ENCODE results near the gene PCGF6.
"Not testable (repeated sequence)": the region's sequence is repeated elsewhere in the genome, so short reads cannot be mapped to it uniquely, and the experiment has no call there.

The PCGF6 gene

GRCh38 chr10:103350517-103351260 is at the start of gene PCGF6:
PCGF6 (minus strand) TSS chr10:103351140; CDS start chr10:103351066, 74 bp downstream.
- DNase-seq, result peak; percentile 69

- no peak for DNase-seq
Observed at GRCh38 chr10:103397191-103397825, 46.4 kb upstream of the PCGF6 start.

- DNase-seq, result no peak
Observed at GRCh38 chr10:103396789-103397087, 45.8 kb upstream of the PCGF6 start.

DNA sequence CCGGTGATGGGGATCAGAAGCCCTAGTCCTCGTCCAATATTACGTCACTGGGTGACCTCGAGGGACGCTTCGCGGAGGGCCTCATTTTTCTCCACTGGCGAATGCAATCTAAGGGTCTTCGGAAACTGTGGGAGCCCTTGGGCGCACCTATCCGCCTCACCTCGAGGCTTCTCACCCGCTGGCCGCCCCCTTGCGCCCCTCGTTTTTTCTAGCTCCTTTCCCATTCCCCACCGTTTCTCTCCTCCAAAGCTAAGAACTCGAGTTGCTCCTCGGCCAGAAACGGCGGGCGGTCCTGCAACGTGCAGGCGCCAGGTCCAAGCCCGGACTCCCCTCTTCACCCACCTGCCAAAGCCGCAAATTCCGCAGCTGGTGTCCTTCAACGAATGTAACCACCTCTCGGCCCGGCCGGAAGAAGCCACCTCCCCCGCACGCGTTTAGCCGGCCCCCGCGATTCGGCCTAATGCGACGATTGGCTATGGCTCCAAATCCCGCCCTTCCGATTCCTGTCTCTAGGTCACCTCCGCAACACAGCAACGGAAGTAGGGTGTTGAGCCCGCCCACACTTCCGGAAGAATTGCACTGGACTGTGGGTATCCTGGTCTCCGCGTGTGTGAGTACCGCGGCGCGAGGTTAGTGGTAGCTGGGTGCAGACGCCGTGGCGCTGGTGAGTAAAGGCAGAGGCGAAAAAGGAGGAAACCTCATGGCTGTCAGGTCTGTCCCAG is 45.3 kb upstream of the PCGF6 start, which contains the start of the genes ATP5MK and PDCD11:
Gene ATP5MK, minus strand, starts transcription at position 409 of the 722 bp plus-strand sequence. CDS start 4,018 bp downstream, outside the sequence.
Gene PDCD11, plus strand, starts transcription at position 560 of the 722 bp plus-strand sequence. CDS start 1,801 bp downstream, outside the sequence.
- peak; percentile 89 for DNase-seq

- no peak for DNase-seq
Observed at GRCh38 chr10:103395754-103396066, 44.8 kb upstream of the PCGF6 start.

DNA sequence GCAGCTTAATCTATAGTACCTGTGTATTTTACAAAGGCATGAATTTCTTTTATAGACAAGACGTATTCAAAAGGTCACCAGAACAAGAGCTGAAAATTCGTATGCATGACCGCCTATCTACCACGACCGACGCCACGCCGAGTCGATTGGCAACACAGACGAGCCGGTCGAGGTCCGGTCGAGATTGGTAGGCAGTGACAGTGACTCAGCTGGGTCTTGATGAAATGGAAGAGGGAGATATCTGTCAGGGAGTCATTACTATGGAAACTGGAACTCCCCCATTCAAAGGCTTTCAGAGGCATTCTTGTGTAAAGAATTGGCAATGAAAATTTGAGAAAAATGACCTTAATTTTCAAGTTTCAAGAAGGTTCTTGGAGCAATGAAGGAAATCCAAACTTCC is 43.2 kb upstream of the PCGF6 start:
- no peak for DNase-seq

- DNase-seq, result no peak
Observed at GRCh38 chr10:103382769-103383168, 31.8 kb upstream of the PCGF6 start.

GRCh38 chr10:103374263-103374662 is 23.3 kb upstream of the PCGF6 start:
- DNase-seq, result no peak

GRCh38 chr10:103373544-103373943 is 22.6 kb upstream of the PCGF6 start:
- DNase-seq, result no peak

GRCh38 chr10:103367782-103368518 is 17.0 kb upstream of the PCGF6 start, which contains the start of gene TAF5:
TAF5 (plus strand) TSS chr10:103367976; CDS start chr10:103367990, 14 bp downstream.
- peak; percentile 80 for DNase-seq

- DNase-seq, result no peak
Observed at GRCh38 chr10:103367379-103367781, 16.4 kb upstream of the PCGF6 start.

- DNase-seq, result not testable (repeated sequence)
Observed at GRCh38 chr10:103360791-103361190, 9.9 kb upstream of the PCGF6 start.

DNA sequence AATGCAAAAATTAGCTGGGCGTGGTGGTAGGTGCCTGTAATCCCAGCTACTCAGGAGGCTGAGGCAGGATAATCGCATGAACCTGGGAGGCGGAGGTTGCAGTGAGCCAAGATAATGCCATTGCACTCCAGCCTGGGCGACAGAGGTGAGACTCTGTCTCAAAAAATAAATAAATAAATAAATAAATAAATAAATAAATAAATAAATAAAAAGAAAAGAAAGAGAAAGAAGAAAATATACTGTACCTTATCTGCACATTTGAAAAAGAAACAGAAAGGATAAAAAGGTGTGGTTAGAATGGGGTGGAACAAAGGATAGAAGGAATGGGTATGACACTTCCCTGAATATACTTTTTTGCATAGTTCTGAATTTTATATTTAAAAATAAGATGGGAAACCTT is 8.6 kb upstream of the PCGF6 start:
- not testable (repeated sequence) for DNase-seq

GRCh38 chr10:103355906-103356599 is 5.1 kb upstream of the PCGF6 start:
- no peak for DNase-seq

DNA sequence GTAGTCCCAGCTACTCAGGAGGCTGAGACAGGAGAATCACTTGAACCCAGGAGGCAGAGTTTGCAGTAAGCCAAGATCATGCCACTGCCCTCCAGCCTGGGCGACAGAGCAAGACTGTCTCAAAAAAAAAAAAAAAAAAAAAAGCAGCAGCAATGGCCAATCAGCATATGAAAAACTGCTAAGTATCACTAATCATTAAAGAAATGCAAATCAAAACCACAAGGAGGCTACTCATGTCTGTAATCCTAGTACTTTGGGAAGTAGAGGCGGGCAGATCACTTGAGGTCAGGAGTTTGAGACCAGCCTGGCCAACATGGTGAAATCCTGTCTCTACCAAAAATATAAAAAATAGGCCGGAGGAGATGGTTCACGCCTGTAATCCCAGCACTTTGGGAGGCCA is 3.6 kb upstream of the PCGF6 start:
- DNase-seq, result not testable (repeated sequence)

GRCh38 chr10:103353281-103353680 is 2.3 kb upstream of the PCGF6 start:
- DNase-seq, result no peak

DNA sequence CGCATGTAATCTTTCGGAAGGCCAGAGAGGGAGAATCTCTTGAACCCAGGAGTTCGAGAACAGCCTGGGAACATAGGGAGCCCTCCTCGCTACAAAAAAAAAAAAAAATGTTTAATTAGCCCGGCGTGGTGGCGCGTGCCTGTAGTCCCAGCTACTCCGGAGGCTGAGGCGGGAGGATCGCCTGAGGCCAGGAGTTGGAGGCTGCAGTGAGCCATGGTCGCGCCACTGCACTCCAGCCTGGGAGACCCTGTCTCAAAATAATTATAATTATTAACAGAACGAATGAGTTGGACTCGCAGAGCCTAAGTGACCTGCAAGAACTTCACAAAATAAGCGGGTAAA is 794 bp downstream of the PCGF6 start:
- no peak for DNase-seq

DNA sequence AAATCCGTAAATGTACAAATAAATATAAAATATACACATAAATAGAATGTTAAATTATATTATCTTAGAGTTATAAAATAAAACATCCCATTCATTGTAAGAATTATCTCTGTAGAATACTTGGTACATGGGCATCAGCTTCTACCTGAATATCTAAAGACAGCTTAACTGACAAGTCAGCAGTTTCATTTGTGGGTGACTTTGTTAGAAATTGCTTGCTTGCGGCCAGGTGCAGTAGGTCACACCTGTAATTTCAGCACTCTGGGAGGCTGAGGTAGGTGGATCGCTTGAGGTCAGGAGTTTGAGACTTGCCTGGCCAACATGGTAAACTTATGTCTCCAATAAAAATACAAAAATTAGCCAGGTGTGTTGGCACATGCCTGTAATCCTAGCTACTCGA is 14.6 kb downstream of the PCGF6 start:
- no peak for DNase-seq

DNA sequence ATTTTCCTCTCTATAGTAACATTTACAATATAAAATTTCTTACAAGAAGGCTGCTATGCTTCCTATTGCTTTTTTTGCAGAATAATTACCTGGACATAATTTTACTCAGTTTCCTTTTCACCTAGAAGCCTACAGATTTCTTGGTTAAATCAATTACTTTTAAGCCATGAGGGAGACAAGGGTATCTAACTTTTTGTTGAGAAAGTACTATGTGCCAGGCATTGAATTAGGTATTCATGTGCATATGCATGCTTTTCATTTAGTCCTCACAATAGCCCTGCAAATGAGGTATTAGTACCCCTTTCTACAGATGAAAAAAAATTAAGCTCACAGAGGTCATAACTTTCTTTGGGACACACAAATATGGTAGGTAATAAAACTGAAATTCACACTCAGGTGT is 16.4 kb downstream of the PCGF6 start:
- DNase-seq, result no peak

DNA sequence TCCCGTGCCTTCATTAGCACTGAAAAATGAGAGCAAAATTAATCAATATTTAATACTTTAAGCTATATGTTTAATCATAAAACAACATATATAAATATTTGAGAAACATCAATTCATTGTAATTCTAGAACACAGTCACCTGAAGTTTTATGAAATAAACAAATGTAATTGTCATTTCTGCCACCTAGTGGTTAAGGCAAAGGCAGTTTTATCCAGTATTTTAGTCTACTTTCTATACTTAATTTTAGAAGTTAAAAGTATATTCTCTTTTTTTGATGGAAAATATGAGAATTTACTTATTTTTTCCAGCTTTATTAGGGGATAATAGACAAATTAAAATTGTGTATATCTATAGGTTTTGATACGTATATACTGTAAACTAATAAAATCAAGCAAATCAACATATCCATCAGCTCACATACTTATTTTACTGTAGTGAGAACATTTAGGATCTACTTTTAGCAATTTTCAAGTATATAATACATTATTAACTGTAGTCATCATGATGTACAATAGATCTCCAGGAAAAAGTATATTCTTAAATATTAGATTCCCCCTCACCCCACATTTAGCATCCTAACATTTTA is 16.9 kb downstream of the PCGF6 start:
- no peak for DNase-seq

GRCh38 chr10:103327906-103328305 is 23.0 kb downstream of the PCGF6 start:
- no peak for DNase-seq

DNA sequence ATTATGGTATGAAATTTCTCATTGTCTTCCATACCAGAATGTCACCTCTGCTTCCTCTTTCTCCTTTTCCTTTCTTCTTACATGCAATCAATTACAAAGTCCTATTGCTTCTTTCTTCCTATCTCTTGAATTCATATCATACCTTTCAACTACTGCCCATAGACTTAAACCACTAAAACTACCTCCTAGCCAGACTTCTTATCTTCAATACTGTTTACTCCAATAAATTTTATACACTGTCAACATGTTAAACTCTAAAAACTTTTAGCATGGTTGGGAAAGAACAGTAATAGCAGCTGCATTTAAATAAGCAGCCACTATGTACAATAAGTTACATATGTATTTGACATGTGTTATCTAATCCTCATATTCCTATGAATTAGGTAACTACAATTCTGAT is 34.9 kb downstream of the PCGF6 start:
- DNase-seq, result no peak

Data from T1000 (cell line).